NCI-H748 (cell line): ENCODE measurements around the gene LRRTM4.

Experiments
- DNase-seq: peaks from one replicate; lab custom pipeline; 2025; ENCODE audit not compliant: unreplicated experiment; lab: John Stamatoyannopoulos, UW

Gene LRRTM4

DNA sequence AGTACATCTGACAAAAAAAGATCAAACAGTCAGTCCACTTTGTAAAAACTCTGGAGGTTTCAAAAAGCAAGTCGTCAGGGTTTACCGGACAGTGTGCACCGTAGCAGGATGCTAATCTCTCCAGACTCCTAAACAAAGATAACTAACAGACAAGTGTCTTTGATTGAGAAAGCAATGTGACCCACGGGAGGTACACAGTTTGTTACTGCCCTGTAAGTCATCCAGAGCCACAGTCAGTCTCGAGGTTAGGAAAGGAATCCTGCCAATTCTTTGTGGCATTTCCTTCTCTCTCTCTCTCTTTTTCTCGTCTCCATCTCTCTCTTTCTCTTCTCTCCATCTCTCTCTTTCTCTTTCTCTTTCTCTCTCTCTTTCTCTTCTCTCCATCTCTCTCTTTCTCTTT lies 42.8 kb downstream of the LRRTM4 start:
- DNase-seq: no peak

GRCh38 chr2:77470096-77470495 lies 52.1 kb downstream of the LRRTM4 start:
- no peak for DNase-seq

DNA sequence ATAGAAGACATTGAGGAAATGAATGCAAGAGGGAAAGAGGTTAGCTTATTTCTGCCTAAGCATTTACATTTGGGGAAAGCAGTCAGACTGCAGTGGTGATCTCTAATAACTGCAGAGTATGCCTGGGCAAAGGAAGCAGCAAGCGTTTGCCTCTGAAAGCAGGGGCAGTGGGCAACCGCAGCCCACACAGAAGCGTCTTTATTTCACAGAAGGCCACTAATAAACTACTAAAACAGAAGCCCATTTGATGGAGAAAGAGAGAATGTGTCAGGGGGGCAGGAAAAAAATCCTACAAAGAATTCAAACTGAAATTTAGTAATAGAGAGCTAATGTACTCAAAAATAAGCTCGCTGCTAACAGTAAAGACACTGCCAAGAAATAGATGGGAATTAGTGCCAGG lies 53.1 kb downstream of the LRRTM4 start:
- DNase-seq: no peak

DNA sequence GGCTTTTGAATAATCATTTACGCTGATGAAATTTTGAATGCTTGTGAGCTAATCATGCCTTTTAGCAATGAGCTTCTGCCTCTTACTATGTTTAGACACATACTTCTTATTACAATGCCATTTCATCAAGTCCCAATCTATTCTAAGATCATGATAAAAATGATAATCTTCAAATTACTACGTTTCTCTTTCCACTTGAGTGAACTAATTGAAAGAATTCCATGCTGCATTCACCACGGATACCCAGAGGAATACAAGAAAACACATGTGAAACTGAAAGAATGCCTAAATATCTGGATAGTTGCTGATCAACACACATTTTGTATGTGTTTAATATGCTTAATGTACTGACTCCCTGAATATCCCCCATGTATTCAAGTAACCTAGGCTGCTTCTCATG lies 62.3 kb downstream of the LRRTM4 start:
- DNase-seq: no peak

GRCh38 chr2:77458216-77458615 lies 64.0 kb downstream of the LRRTM4 start:
- DNase-seq: no peak

DNA sequence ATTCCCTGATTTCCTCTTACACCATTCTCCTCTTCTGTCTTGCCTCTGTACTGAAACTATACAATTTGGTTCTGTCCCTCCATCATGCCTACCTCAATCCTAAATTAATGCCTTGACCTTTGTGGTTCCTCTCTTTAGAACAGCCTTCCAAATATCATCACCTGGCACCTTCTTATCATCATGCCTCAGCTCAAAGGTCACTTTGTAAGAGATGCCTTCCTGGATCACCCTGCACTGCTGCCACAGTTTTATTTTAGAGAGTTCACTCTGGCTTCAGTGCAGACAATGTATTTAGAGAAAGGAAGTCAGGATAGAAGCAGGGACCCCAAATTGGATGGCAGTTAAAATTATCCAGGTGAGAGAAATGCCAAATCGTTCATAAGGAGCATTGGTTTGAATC lies 64.5 kb downstream of the LRRTM4 start:
- no peak for DNase-seq

- DNase-seq: no peak
Observed at GRCh38 chr2:77443076-77443475, 79.1 kb downstream of the LRRTM4 start.

- no peak for DNase-seq
Observed at GRCh38 chr2:77434880-77435279, 87.3 kb downstream of the LRRTM4 start.

DNA sequence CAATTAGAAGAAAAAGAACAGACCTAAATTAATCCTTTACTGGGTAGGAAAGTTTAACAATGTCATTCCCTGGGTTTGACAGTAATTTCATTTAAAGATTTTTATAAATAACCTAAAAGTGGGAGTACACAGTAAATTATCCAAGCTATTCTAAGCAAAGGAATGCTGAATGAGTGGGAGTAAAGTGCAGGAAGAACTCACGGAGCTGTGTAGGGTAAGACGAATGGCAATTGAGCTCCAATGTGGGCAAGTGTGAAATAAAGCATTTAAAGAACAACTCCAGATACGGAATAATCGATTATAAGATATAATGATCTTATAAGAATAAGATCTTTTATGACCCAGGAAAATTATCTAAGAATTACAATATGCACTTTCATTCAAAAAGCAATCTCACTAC lies 93.2 kb downstream of the LRRTM4 start:
- DNase-seq: no peak

DNA sequence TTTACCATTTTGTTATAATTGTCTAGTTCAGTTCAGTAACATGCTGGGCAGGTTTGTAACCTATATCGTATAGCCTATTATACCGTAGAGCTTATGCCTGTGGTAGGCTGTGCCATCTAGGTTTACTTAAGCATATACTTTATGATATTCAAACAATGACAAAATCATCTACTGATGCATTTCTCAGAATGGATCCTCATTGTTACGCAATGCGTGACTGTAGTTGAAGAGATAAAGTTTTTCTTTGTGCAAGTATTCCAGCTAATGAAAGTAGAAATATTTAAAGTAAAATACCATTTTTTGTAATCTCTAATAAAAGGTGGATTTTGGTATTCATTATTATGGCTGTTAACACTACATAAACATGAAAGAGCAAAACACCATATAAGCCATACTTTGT lies 100.2 kb downstream of the LRRTM4 start:
- no peak for DNase-seq

DNA sequence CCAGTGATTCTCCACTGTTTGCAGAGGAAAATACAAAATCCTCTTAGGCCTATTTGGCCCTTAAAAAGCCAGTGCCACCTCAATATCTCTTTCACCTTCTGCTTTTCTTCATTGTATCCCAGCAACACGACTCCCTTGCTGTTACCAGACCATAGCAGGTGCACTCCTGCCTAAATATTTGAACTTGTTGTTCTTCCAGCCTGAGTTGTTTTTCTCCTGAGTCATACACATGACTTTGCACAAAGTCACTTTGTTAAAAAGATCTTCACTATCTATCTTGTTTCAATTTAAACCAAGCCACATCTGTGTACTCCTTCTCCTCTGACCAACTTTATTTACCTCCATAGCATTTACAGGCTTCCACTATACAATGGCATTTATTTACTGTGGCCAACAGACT lies 103.6 kb downstream of the LRRTM4 start:
- no peak for DNase-seq

- no peak for DNase-seq
Observed at GRCh38 chr2:77404189-77404588, 118.0 kb downstream of the LRRTM4 start.

DNA sequence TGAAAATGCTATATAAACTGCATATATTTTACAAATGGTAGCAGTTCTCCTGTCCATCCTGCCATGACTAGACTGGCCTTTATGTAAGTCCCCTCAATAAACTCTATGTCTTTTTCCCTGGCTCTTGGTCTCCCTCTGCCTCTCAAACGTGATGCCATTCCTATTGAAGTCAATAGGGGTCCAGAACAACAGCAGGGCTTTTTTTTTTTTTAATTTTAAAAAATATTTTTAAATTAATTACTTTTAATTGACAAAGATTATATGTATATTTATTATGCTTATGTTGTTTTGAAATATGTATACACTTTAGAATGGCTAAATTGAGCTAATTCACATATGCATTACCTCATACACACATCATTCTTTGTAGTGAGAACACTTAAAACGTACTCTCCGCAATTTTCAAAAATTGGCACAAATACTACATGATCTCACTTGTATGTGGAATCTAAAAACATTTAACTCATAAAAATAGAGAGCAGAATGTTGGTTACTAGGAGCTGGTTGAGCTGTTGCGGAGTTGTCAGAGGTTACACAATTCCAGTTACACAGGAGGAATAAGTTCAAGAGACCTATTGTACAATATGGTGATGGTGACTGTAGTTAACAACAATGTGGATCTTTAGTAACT lies 123.1 kb downstream of the LRRTM4 start:
- DNase-seq: no peak

DNA sequence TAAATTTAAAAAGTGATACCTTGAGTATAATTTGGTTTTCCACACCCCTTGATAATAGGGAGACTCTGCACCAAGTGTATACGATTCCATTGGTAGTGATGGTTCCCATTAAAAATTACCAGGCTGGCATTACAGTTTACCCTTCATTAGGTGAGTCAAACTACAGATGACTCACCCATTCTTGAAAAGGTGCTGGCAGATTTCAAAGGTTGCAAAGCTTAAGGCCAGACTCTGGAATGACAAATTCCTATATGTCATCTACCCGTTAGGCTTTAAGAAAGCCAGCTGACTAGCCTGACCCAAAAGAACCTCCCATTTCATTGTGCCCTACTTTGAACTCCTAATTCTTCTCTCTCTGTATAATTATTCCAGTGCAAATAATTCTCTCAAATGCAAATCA lies 124.4 kb downstream of the LRRTM4 start:
- no peak for DNase-seq

- DNase-seq: no peak
Observed at GRCh38 chr2:77395011-77395410, 127.2 kb downstream of the LRRTM4 start.

DNA sequence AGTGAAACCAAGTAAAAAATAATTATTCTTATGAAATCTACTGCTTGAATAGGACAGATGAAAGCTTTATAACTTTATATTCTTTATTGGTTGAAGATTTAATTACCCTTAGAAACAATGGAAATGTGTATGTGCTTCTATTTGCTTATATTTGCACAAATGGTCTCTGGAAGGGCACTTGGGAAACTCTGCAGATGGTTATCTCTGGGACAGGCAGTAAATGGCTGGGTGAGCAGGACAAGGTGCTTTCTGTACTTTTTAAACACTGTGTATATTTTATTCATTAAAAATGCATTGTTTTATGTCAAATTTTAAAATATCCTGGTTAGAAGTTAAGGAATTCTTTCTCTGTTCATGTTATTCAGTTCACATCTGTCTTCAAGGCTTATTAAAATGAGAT lies 131.1 kb downstream of the LRRTM4 start:
- no peak for DNase-seq

GRCh38 chr2:77387324-77387723 lies 134.9 kb downstream of the LRRTM4 start:
- no peak for DNase-seq

DNA sequence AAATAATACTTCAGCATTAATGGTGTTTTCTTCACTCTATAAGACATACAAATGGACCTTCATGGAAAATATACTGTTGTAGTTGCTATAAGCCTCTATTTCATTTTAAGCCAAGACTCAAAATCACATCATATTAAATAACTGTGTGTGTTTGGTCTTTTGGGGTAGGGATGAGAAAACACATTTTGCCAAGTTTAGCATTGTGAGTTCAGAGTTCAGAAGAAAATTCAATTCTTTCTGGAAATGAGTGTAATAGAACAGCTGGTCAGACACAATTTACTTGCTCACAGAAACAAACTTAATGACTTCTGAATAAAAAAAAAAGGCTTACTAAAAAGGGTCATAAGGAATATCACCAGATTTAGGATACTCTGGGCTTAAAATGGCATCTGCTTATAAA lies 149.5 kb downstream of the LRRTM4 start:
- DNase-seq: no peak

- DNase-seq: no peak
Observed at GRCh38 chr2:77370511-77370910, 151.7 kb downstream of the LRRTM4 start.

- DNase-seq: no peak
Observed at GRCh38 chr2:77363277-77363676, 158.9 kb downstream of the LRRTM4 start.

DNA sequence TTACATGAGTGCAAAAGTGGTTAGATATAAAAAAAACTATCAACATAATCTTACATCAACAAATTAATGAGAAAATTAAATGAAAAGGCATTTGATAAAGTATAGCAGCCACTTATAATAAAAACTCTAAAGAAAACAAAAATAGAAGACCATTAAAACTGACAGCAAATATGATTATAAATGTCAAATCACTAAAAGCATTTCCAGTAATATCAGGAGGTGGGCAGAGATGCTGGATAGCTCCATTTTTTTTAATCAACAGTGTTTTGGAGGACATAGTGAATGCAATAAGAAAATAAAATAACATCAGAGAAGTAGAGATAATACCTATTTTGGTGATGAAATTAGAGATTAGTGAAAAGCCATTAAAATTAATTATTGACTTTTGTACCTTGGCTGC lies 173.4 kb downstream of the LRRTM4 start:
- no peak for DNase-seq

DNA sequence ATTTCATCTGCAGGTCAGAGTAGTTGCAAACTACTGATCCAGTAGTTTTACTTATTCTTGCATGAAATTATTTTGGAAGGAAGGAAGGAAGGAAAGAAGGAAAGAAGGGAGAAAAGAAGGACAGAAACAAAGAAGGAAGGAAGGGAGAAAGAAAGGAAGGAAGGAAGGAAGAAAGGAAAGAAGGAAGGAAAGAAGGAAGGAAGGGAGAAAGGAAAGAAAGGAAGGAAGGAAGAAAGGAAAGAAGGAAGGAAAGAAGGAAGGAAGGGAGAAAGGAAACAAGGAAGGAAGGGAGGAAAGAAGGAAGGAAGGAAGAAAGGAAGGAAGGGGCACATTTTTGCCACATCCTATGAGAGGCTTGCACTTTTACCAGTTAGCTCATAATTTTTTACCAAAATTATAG lies 186.2 kb downstream of the LRRTM4 start:
- no peak for DNase-seq

DNA sequence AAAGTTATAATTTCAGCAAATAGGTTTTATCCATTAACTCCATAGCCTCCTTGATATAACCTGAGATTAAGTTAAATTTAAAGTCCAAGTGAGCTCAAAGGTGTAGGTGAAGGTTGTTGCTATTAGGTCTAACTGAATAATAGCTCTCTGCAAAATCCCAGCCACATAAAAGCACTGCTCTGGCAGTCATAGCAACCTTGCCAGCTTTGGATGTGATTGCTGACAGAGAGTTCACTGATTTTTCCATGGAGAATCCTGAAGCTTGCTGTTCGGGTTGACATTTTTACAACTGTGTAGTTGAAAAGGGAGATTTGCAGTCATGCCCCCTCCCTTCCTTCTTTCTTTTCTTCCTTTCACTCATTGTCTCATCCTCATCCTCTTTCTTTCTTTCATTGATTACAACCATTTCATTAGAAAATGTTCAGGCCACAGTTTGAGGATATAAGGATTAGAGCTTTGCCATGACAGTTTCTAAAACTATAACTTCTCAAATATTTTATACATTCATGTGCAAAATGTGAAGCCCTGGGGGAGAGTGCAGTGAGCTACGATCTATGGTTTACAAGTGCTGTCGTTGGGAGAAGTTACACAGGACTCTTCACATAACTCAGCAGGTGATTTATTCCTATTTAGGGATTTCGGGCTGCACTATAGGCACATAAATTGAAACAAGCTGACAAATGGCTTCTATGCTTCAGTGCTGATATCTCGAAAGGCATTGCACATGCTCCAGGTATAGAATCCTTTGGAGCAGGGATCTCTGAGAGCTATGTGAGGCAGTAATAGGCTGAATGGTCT lies 193.8 kb downstream of the LRRTM4 start:
- DNase-seq: no peak
